Amniotic stem cell (primary cell): ENCODE measurements around the gene KCP.

Source experiments
- DNase-seq: peaks from one replicate; lab custom pipeline; 2025; lab: John Stamatoyannopoulos, UW

The KCP gene

GRCh38 chr7:128906766-128907559 lies 3.5 kb downstream of the KCP start:
- DNase-seq, result no peak

- no peak for DNase-seq
These were observed 4.3 kb downstream of the KCP start for GRCh38 chr7:128906001-128906765.

GRCh38 chr7:128904381-128905197 lies 5.9 kb downstream of the KCP start:
- peak; percentile 55 for DNase-seq

- no peak for DNase-seq
These were observed 6.7 kb downstream of the KCP start for GRCh38 chr7:128903621-128904361.

GRCh38 chr7:128902761-128903585 lies 7.5 kb downstream of the KCP start:
- no peak for DNase-seq

- no peak for DNase-seq
These were observed 10.3 kb downstream of the KCP start for GRCh38 chr7:128900237-128900636.

GRCh38 chr7:128899392-128899791 lies 11.1 kb downstream of the KCP start:
- no peak for DNase-seq

- DNase-seq, result no peak
These were observed 15.2 kb downstream of the KCP start for GRCh38 chr7:128895320-128895719.

GRCh38 chr7:128894101-128894440 lies 16.4 kb downstream of the KCP start:
- DNase-seq, result no peak

GRCh38 chr7:128893251-128894100 lies 17.0 kb downstream of the KCP start:
- no peak for DNase-seq

- DNase-seq, result no peak
These were observed 17.8 kb downstream of the KCP start for GRCh38 chr7:128892521-128893250.

GRCh38 chr7:128891942-128892269 lies 18.6 kb downstream of the KCP start:
- no peak for DNase-seq

- DNase-seq, result no peak
These were observed 19.2 kb downstream of the KCP start for GRCh38 chr7:128891110-128891941.

GRCh38 chr7:128890306-128891109 lies 20.0 kb downstream of the KCP start:
- DNase-seq, result no peak

GRCh38 chr7:128889121-128889520 lies 21.4 kb downstream of the KCP start:
- no peak for DNase-seq

- DNase-seq, result no peak
These were observed 21.8 kb downstream of the KCP start for GRCh38 chr7:128888756-128889095.

GRCh38 chr7:128888039-128888755 lies 22.3 kb downstream of the KCP start:
- DNase-seq, result no peak
